HG03457 (cell line): Measurements from ENCODE around the gene TAMM41.
A peak's percentile ranks its signal among the peaks of the same experiment; 100 is the strongest.
"Not testable (repeated sequence)": the region's sequence is repeated elsewhere in the genome, so short reads cannot be mapped to it uniquely, and the experiment has no call there.

Experiments used
- ATAC-seq: cut with Tn5 transposase; IDR thresholded peaks from one replicate; pipeline ENCODE4 v1.9.1; 2021; ENCODE audit warnings: moderate number of reproducible peaks; ENCODE audit not compliant: unreplicated experiment

The TAMM41 gene

GRCh38 chr3:11846281-11847266 is at the start of gene TAMM41:
TAMM41 (minus strand) TSS chr3:11846885; CDS start chr3:11846636, 249 bp downstream.
- ATAC-seq = peak; percentile 99

- no peak for ATAC-seq
Observed at GRCh38 chr3:11878837-11879236, 32.2 kb upstream of the TAMM41 start.

GRCh38 chr3:11874707-11875106 is 28.0 kb upstream of the TAMM41 start:
- ATAC-seq = not testable (repeated sequence)

GRCh38 chr3:11863739-11864138 is 17.1 kb upstream of the TAMM41 start:
- not testable (repeated sequence) for ATAC-seq

GRCh38 chr3:11862584-11862983 is 15.9 kb upstream of the TAMM41 start:
- ATAC-seq = not testable (repeated sequence)

- ATAC-seq = not testable (repeated sequence)
Observed at GRCh38 chr3:11862145-11862544, 15.5 kb upstream of the TAMM41 start.

GRCh38 chr3:11860213-11860612 is 13.5 kb upstream of the TAMM41 start:
- ATAC-seq = not testable (repeated sequence)

- ATAC-seq = no peak
Observed at GRCh38 chr3:11853450-11853849, 6.8 kb upstream of the TAMM41 start.

- no peak for ATAC-seq
Observed at GRCh38 chr3:11850003-11850402, 3.3 kb upstream of the TAMM41 start.

GRCh38 chr3:11847607-11848006 is 922 bp upstream of the TAMM41 start:
- ATAC-seq = no peak

- no peak for ATAC-seq
Observed at GRCh38 chr3:11845651-11846050, 1.0 kb downstream of the TAMM41 start.

- no peak for ATAC-seq
Observed at GRCh38 chr3:11844891-11845290, 1.8 kb downstream of the TAMM41 start.

GRCh38 chr3:11835028-11835639 is 11.6 kb downstream of the TAMM41 start:
- no peak for ATAC-seq

- no peak for ATAC-seq
Observed at GRCh38 chr3:11832981-11833905, 13.4 kb downstream of the TAMM41 start.

- no peak for ATAC-seq
Observed at GRCh38 chr3:11829416-11829815, 17.3 kb downstream of the TAMM41 start.

- ATAC-seq = no peak
Observed at GRCh38 chr3:11826628-11827265, 19.9 kb downstream of the TAMM41 start.

GRCh38 chr3:11825301-11825700 is 21.4 kb downstream of the TAMM41 start:
- ATAC-seq = no peak

- ATAC-seq = no peak
Observed at GRCh38 chr3:11820531-11821041, 26.1 kb downstream of the TAMM41 start.

GRCh38 chr3:11819146-11819689 is 27.5 kb downstream of the TAMM41 start:
- ATAC-seq = no peak

- ATAC-seq = no peak
Observed at GRCh38 chr3:11818033-11818432, 28.7 kb downstream of the TAMM41 start.
